ENCODE results near the gene ZNF747. TPM values are rescaled to one million over a fixed set of nuclear protein-coding genes. Genes with fewer than 3 reads are reported as not detected.

The ZNF747 gene
- total RNA-seq, 1 donor = 16.6 TPM

- H4K20me1 ChIP-seq (ENCODE audit: insufficient read depth, low read length) = no peaks in the 10 kb centered on the region
- H3K79me2 ChIP-seq (ENCODE audit: insufficient read depth, low read length) = peaks cover 18% of the 10 kb centered on the region
- H3K4me1 ChIP-seq (ENCODE audit: insufficient read depth, low read length) = peaks cover 8% of the 10 kb centered on the region
- H3K36me3 ChIP-seq (ENCODE audit: insufficient read depth, low read length) = peaks cover 17% of the 10 kb centered on the region
- no peak for TF ChIP-seq CTCF (IDR thresholded peaks at IDR 0.05; ENCODE audit: extremely low read depth, low read depth, low read length)
- H3K4me3 ChIP-seq (ENCODE audit: insufficient read depth, low read length) = no peak overlapping the region
- DNase-seq (ENCODE audit: insufficient read length, low spot score, missing footprints) = no peak
- H2AFZ ChIP-seq (ENCODE audit: low read length) = no peak overlapping the region
- no peaks in the 10 kb centered on the region for H3K27me3 ChIP-seq (ENCODE audit: insufficient read depth, low read length)
- H3K27ac ChIP-seq (ENCODE audit: low read depth, low read length) = no peak overlapping the region
- no peak overlapping the region for H3K4me2 ChIP-seq (ENCODE audit: insufficient read depth, low read length)
- no peaks in the 10 kb centered on the region for H3K9me3 ChIP-seq (ENCODE audit: low read depth, low read length)
Measured at GRCh38 chr16:30530163-30531037, 4.3 kb downstream of the ZNF747 start.

- H3K36me3 ChIP-seq (ENCODE audit: insufficient read depth, low read length) = peaks cover 27% of the 10 kb centered on the region
- peaks cover 6% of the 10 kb centered on the region for H3K4me1 ChIP-seq (ENCODE audit: insufficient read depth, low read length)
- H3K4me2 ChIP-seq (ENCODE audit: insufficient read depth, low read length) = no peak overlapping the region
- no peaks in the 10 kb centered on the region for H3K9me3 ChIP-seq (ENCODE audit: low read depth, low read length)
- H2AFZ ChIP-seq (ENCODE audit: low read length) = no peak overlapping the region
- TF ChIP-seq CTCF (IDR thresholded peaks at IDR 0.05; ENCODE audit: extremely low read depth, low read depth, low read length) = no peak
- H4K20me1 ChIP-seq (ENCODE audit: insufficient read depth, low read length) = no peaks in the 10 kb centered on the region
- H3K4me3 ChIP-seq (ENCODE audit: insufficient read depth, low read length) = no peak overlapping the region
- peak; percentile 79 for DNase-seq (ENCODE audit: insufficient read length, low spot score, missing footprints)
- H3K79me2 ChIP-seq (ENCODE audit: insufficient read depth, low read length) = peaks cover 10% of the 10 kb centered on the region
- no peaks in the 10 kb centered on the region for H3K27me3 ChIP-seq (ENCODE audit: insufficient read depth, low read length)
- H3K27ac ChIP-seq (ENCODE audit: low read depth, low read length) = no peak overlapping the region
Measured at GRCh38 chr16:30528799-30529457, 5.7 kb downstream of the ZNF747 start.

- peaks cover 27% of the 10 kb centered on the region for H3K36me3 ChIP-seq (ENCODE audit: insufficient read depth, low read length)
- peak overlapping the region; percentile 90 for H3K4me3 ChIP-seq (ENCODE audit: insufficient read depth, low read length)
- no peaks in the 10 kb centered on the region for H4K20me1 ChIP-seq (ENCODE audit: insufficient read depth, low read length)
- H3K9me3 ChIP-seq (ENCODE audit: low read depth, low read length) = no peaks in the 10 kb centered on the region
- H3K27ac ChIP-seq (ENCODE audit: low read depth, low read length) = peak overlapping the region; percentile 51
- DNase-seq (ENCODE audit: insufficient read length, low spot score, missing footprints) = peak; percentile 81
- H3K27me3 ChIP-seq (ENCODE audit: insufficient read depth, low read length) = no peaks in the 10 kb centered on the region
- peak overlapping the region; percentile 78 for H3K4me2 ChIP-seq (ENCODE audit: insufficient read depth, low read length)
- no peak for TF ChIP-seq CTCF (IDR thresholded peaks at IDR 0.05; ENCODE audit: extremely low read depth, low read depth, low read length)
- H2AFZ ChIP-seq (ENCODE audit: low read length) = peak overlapping the region; percentile 74
- no peaks in the 10 kb centered on the region for H3K79me2 ChIP-seq (ENCODE audit: insufficient read depth, low read length)
- H3K4me1 ChIP-seq (ENCODE audit: insufficient read depth, low read length) = peaks cover 6% of the 10 kb centered on the region
Measured at GRCh38 chr16:30527635-30528178, 7.0 kb downstream of the ZNF747 start.
